ENCODE results near the gene FOXP4.

The FOXP4 gene

GRCh38 chr6:41519745-41520699 lies 26.2 kb upstream of the FOXP4 start:
- no peak overlapping the region for H3K4me3 ChIP-seq (ENCODE audit: low read depth, low read length)
- DNase-seq (ENCODE audit: low read depth) = no peak

GRCh38 chr6:41522780-41523548 lies 23.2 kb upstream of the FOXP4 start:
- DNase-seq (ENCODE audit: low read depth) = no peak

GRCh38 chr6:41523915-41524633 lies 22.1 kb upstream of the FOXP4 start:
- no peak overlapping the region for H3K4me3 ChIP-seq (ENCODE audit: low read depth, low read length)
- DNase-seq (ENCODE audit: low read depth) = no peak

More at GRCh38 chr6:41522780-41523548, 23.2 kb upstream of the FOXP4 start:
- H3K4me3 ChIP-seq (ENCODE audit: low read depth, low read length) = no peak overlapping the region

GRCh38 chr6:41524634-41525011 lies 21.6 kb upstream of the FOXP4 start:
- DNase-seq (ENCODE audit: low read depth) = no peak
- H3K4me3 ChIP-seq (ENCODE audit: low read depth, low read length) = no peak overlapping the region

GRCh38 chr6:41527721-41528408 lies 18.3 kb upstream of the FOXP4 start:
- no peak for DNase-seq (ENCODE audit: low read depth)
- H3K4me3 ChIP-seq (ENCODE audit: low read depth, low read length) = no peak overlapping the region

- no peak for DNase-seq (ENCODE audit: low read depth)
Observed at GRCh38 chr6:41528409-41528963, 17.7 kb upstream of the FOXP4 start.

GRCh38 chr6:41529049-41529448 lies 17.1 kb upstream of the FOXP4 start:
- no peak for DNase-seq (ENCODE audit: low read depth)
- H3K4me3 ChIP-seq (ENCODE audit: low read depth, low read length) = no peak overlapping the region

More at GRCh38 chr6:41528409-41528963, 17.7 kb upstream of the FOXP4 start:
- H3K4me3 ChIP-seq (ENCODE audit: low read depth, low read length) = no peak overlapping the region

GRCh38 chr6:41529970-41530369 lies 16.2 kb upstream of the FOXP4 start:
- no peak overlapping the region for H3K4me3 ChIP-seq (ENCODE audit: low read depth, low read length)
- DNase-seq (ENCODE audit: low read depth) = no peak

GRCh38 chr6:41530476-41530875 lies 15.7 kb upstream of the FOXP4 start:
- no peak overlapping the region for H3K4me3 ChIP-seq (ENCODE audit: low read depth, low read length)
- no peak for DNase-seq (ENCODE audit: low read depth)

GRCh38 chr6:41531016-41531415 lies 15.2 kb upstream of the FOXP4 start:
- DNase-seq (ENCODE audit: low read depth) = no peak
- H3K4me3 ChIP-seq (ENCODE audit: low read depth, low read length) = no peak overlapping the region

- no peak overlapping the region for H3K4me3 ChIP-seq (ENCODE audit: low read depth, low read length)
- peak; percentile 28 for DNase-seq (ENCODE audit: low read depth)
Observed at GRCh38 chr6:41531591-41532582, 14.3 kb upstream of the FOXP4 start.

- no peak for DNase-seq (ENCODE audit: low read depth)
- H3K4me3 ChIP-seq (ENCODE audit: low read depth, low read length) = no peak overlapping the region
Observed at GRCh38 chr6:41535766-41536165, 10.4 kb upstream of the FOXP4 start.

GRCh38 chr6:41536795-41537758 lies 9.1 kb upstream of the FOXP4 start:
- no peak overlapping the region for H3K4me3 ChIP-seq (ENCODE audit: low read depth, low read length)
- no peak for DNase-seq (ENCODE audit: low read depth)

GRCh38 chr6:41538556-41539182 lies 7.5 kb upstream of the FOXP4 start:
- DNase-seq (ENCODE audit: low read depth) = no peak
- no peak overlapping the region for H3K4me3 ChIP-seq (ENCODE audit: low read depth, low read length)

- H3K4me3 ChIP-seq (ENCODE audit: low read depth, low read length) = no peak overlapping the region
- DNase-seq (ENCODE audit: low read depth) = no peak
Observed at GRCh38 chr6:41539204-41539603, 7.0 kb upstream of the FOXP4 start.

GRCh38 chr6:41541364-41541763 lies 4.8 kb upstream of the FOXP4 start:
- no peak for DNase-seq (ENCODE audit: low read depth)
- no peak overlapping the region for H3K4me3 ChIP-seq (ENCODE audit: low read depth, low read length)

Measured in skeletal muscle cell (primary cell).